GM23338 (cell line): ENCODE measurements around the gene ZNF74. TPM values are rescaled to one million over a fixed set of nuclear protein-coding genes. Genes with fewer than 3 reads are reported as not detected.

ENCODE experiments used
- ATAC-seq: fragments of 200-7000 bp; cut with Tn5 transposase; 3 replicates; pipeline ENCODE4 v1.9.1; 2020
- DNase-seq: peaks from one replicate; pipeline ENCODE4 v3.0.0-alpha.2; 2015; ENCODE audit warnings: low spot score
- H2AFZ ChIP-seq: fragments of 200-600 bp; sonication (generic); 2 replicates; pipeline ENCODE4 v1.8.0; 2016; ENCODE audit warnings: antibody characterized with exemption, mild to moderate bottlenecking, moderate library complexity
- H3F3A ChIP-seq: fragments of 200-600 bp; sonication (generic); replicated peaks from 2 replicates; pipeline ENCODE4 v1.8.0; 2017; ENCODE audit warnings: antibody characterized with exemption, mixed run types, low read depth
- H3K27ac ChIP-seq: fragments of 200-600 bp; sonication (generic); 2 replicates; pipeline ENCODE4 v1.6.1; 2016; ENCODE audit warnings: low read depth
- H3K27me3 ChIP-seq: fragments of 200-600 bp; sonication (generic); 2 replicates; pipeline ENCODE4 v1.8.0; 2016; ENCODE audit warnings: mild to moderate bottlenecking, mixed run types, moderate library complexity; ENCODE audit not compliant: insufficient read depth
- H3K36me3 ChIP-seq: fragments of 200-600 bp; sonication (generic); 2 replicates; pipeline ENCODE4 v1.8.0; 2016; ENCODE audit warnings: mild to moderate bottlenecking; ENCODE audit not compliant: insufficient read depth
- H3K4me1 ChIP-seq: fragments of 200-600 bp; sonication (generic); 2 replicates; pipeline ENCODE4 v1.8.0; 2016; ENCODE audit warnings: mild to moderate bottlenecking, moderate library complexity; ENCODE audit not compliant: insufficient read depth
- H3K4me2 ChIP-seq: fragments of 200-600 bp; sonication (generic); 2 replicates; pipeline ENCODE4 v1.7.1; 2017; ENCODE audit warnings: mixed run types
- H3K4me3 ChIP-seq: fragments of 200-600 bp; sonication (generic); 2 replicates; pipeline ENCODE4 v1.6.1; 2016; ENCODE audit warnings: mixed run types
- H3K79me2 ChIP-seq: fragments of 200-600 bp; sonication (generic); replicated peaks from 2 replicates; pipeline ENCODE4 v1.8.0; 2017; ENCODE audit warnings: mild to moderate bottlenecking; ENCODE audit not compliant: insufficient read depth
- H3K9me2 ChIP-seq: fragments of 200-600 bp; sonication (generic); 2 replicates; pipeline ENCODE4 v1.8.0; 2017; ENCODE audit not compliant: insufficient read depth
- H4K20me1 ChIP-seq: fragments of 200-600 bp; sonication (generic); replicated peaks from 2 replicates; pipeline ENCODE4 v1.8.0; 2017; ENCODE audit warnings: mild to moderate bottlenecking; ENCODE audit not compliant: insufficient read depth
- H3K27ac Mint-ChIP-seq: 2 replicates; pipeline ENCODE4 v1.8.0; 2020; ENCODE audit warnings: inconsistent platforms, mild to moderate bottlenecking, moderate library complexity, mixed read lengths
- H3K27me3 Mint-ChIP-seq: 3 replicates; pipeline ENCODE4 v1.8.0; 2022; ENCODE audit warnings: low read depth, mild to moderate bottlenecking, moderate library complexity, mixed read lengths, inconsistent platforms; ENCODE audit not compliant: insufficient read depth, poor library complexity
- H3K36me3 Mint-ChIP-seq: 3 replicates; pipeline ENCODE4 v1.8.0; 2021; ENCODE audit warnings: low read depth, mild to moderate bottlenecking, inconsistent platforms, moderate library complexity, mixed read lengths
- H3K4me1 Mint-ChIP-seq: 3 replicates; pipeline ENCODE4 v1.8.0; 2020; ENCODE audit warnings: mild to moderate bottlenecking, inconsistent platforms, mixed read lengths
- H3K4me3 Mint-ChIP-seq: 3 replicates; pipeline ENCODE4 v1.8.0; 2021; ENCODE audit warnings: moderate library complexity, mild to moderate bottlenecking, inconsistent platforms, mixed read lengths
- H3K9me3 Mint-ChIP-seq: 3 replicates; pipeline ENCODE4 v1.8.0; 2020; ENCODE audit warnings: moderate library complexity, mild to moderate bottlenecking, inconsistent platforms, mixed read lengths
- CREB1 ChIP-seq: fragments of 250-450 bp; sonication (Bioruptor Pico); IDR thresholded peaks from 2 replicates; pipeline ENCODE4 v1.5.0; 2020; ENCODE audit warnings: low read depth, mild to moderate bottlenecking, moderate library complexity
- CTCF ChIP-seq, 2 experiments: fragments of 200-600 bp in 1 of 2; sonication (generic) in 1 of 2; conservative IDR thresholded peaks; 2 replicates each; pipeline versions ENCODE4 v1.5.1 to v1.6.1; 2016 to 2017; ENCODE audit warnings: antibody characterized with exemption in 2 of 2, low read depth in 2 of 2, mild to moderate bottlenecking in 2 of 2, moderate library complexity in 1 of 2
- ETS1 ChIP-seq: IDR thresholded peaks from 2 replicates; pipeline ENCODE4 v1.6.1; 2016; ENCODE audit warnings: antibody characterized with exemption
- EZH2 ChIP-seq: fragments of 200-600 bp; sonication (generic); IDR thresholded peaks from one replicate; pipeline ENCODE4 v1.8.0; 2017; ENCODE audit warnings: antibody characterized with exemption, mild to moderate bottlenecking, low read depth; ENCODE audit not compliant: unreplicated experiment
- EZH2phosphoT487 ChIP-seq: fragments of 200-600 bp; sonication (generic); IDR thresholded peaks from one replicate; pipeline ENCODE4 v1.8.1; 2018; ENCODE audit warnings: antibody characterized with exemption; ENCODE audit not compliant: unreplicated experiment
- JUNB ChIP-seq: IDR thresholded peaks from one replicate; pipeline ENCODE4 v1.6.1; 2016; ENCODE audit warnings: antibody characterized with exemption; ENCODE audit not compliant: unreplicated experiment
- NANOG ChIP-seq: IDR thresholded peaks from 2 replicates; pipeline ENCODE4 v1.6.1; 2016; ENCODE audit warnings: antibody characterized with exemption, borderline replicate concordance
- POLR2AphosphoS5 ChIP-seq: IDR thresholded peaks from 2 replicates; pipeline ENCODE4 v1.6.1; 2016; ENCODE audit warnings: antibody characterized with exemption, low read depth
- REST ChIP-seq: IDR thresholded peaks from one replicate; pipeline ENCODE4 v1.6.1; 2018; ENCODE audit warnings: antibody characterized with exemption; ENCODE audit not compliant: unreplicated experiment
- STAT1 ChIP-seq: IDR thresholded peaks from one replicate; pipeline ENCODE4 v1.6.1; 2016; ENCODE audit warnings: antibody characterized with exemption; ENCODE audit not compliant: unreplicated experiment
- ZNF114 ChIP-seq: fragments of 250-450 bp; sonication (Bioruptor Pico); IDR thresholded peaks from 2 replicates; pipeline ENCODE4 v1.5.0; 2020; ENCODE audit warnings: mild to moderate bottlenecking, moderate library complexity
- ZNF331 ChIP-seq: fragments of 250-450 bp; sonication (Bioruptor Pico); IDR thresholded peaks from 2 replicates; pipeline ENCODE4 v1.5.0; 2020; ENCODE audit warnings: low read depth, mild to moderate bottlenecking, moderate library complexity
- ZNF462 ChIP-seq: fragments of 250-450 bp; sonication (Bioruptor Pico); IDR thresholded peaks from 2 replicates; pipeline ENCODE4 v1.5.0; 2020; ENCODE audit warnings: mild to moderate bottlenecking, moderate library complexity
- polyA plus RNA-seq: library from polyadenylated mRNA; unstranded; fragments of >200 nt; fragmentation: Nextera tagmentation; extraction: Ambion mirVana; gene quantifications from 2 replicates; pipeline ENCODE4 v1.2.1, GENCODE V29; 2016
- total RNA-seq: library from RNA; depleted of rRNA; stranded (reverse); fragments of >200 nt; shearing (Covaris generic); gene quantifications from 2 replicates; pipeline ENCODE4 v1.2.3, GENCODE V29; 2014

ZNF74 gene
- total and polyA plus RNA-seq, 2 experiments from 2014 or later, result 16.1 to 94.0 TPM

GRCh38 chr22:20399866-20400605 lies 6.1 kb downstream of the ZNF74 start:
- ATAC-seq, result no peak
- Histone ChIP-seq H3K4me2 (no peak overlapping the region), H3K27me3 (no peaks in the 10 kb centered on the region), H3K4me3 (no peak overlapping the region), H4K20me1 (peaks cover 35% of the 10 kb centered on the region), H2AFZ (no peak overlapping the region), H3K27ac (no peak overlapping the region), H3K36me3 (no peaks in the 10 kb centered on the region; the same call in 1 of the 2 replicates), H3K79me2 (peaks cover 58% of the 10 kb centered on the region), H3F3A (no peaks in the 10 kb centered on the region; the same call in 1 of the 2 replicates), H3K9me2 (no peaks in the 10 kb centered on the region), H3K4me1 (peaks cover 11% of the 10 kb centered on the region)
- Mint-ChIP-seq H3K4me1 (peaks cover 20% of the 10 kb centered on the region), H3K36me3 (peaks cover 38% of the 10 kb centered on the region), H3K9me3 (peaks cover 2% of the 10 kb centered on the region; the same call in 2 of the 3 replicates), H3K27ac (no peak overlapping the region; the same call in 1 of the 2 replicates), H3K4me3 (no peak overlapping the region; the same call in 2 of the 3 replicates), H3K27me3 (peaks cover 5% of the 10 kb centered on the region)
- DNase-seq, result no peak
- no peak for TF ChIP-seq POLR2AphosphoS5
- no peak for TF ChIP-seq EZH2
- no peak for TF ChIP-seq ZNF331 (CRISPR knock-in tag)
- TF ChIP-seq EZH2phosphoT487, result no peak
- TF ChIP-seq CTCF (conservative IDR thresholded peaks at IDR 0.05; ENCODE audit: low read depth in 2 of 2), result no peak
- no peak for TF ChIP-seq NANOG
- TF ChIP-seq JUNB, result no peak
- no peak for TF ChIP-seq ZNF462
- no peak for TF ChIP-seq ETS1
- no peak for TF ChIP-seq REST
- TF ChIP-seq STAT1, result no peak
- no peak for TF ChIP-seq ZNF114
- no peak for TF ChIP-seq CREB1 (CRISPR knock-in tag)
